Caco-2 (cell line): ENCODE data around the gene LY6G5C. TPM values are rescaled to one million over a fixed set of nuclear protein-coding genes. Genes with fewer than 3 reads are reported as not detected.
A peak's percentile ranks its signal among the peaks of the same experiment; 100 is the strongest.

ENCODE experiments used
- BruUV-seq: library from RNA; stranded (reverse); fragments of 400-500 nt; replicated peaks from 2 replicates; lab custom pipeline; 2021; lab: Mats Ljungman, UMichigan
- CTCF ChIA-PET: fragments of 300-600 bp; sonication (Branson Sonifier 250); formaldehyde crosslinking; loops from one replicate; lab custom pipeline; 2022; ENCODE audit warnings: antibody characterized with exemption; lab: Charles Lee
- POLR2A ChIA-PET: fragments of 300-600 bp; sonication (Branson Sonifier 250); formaldehyde crosslinking; loops from one replicate; lab custom pipeline; 2022; ENCODE audit warnings: antibody characterized with exemption; lab: Charles Lee
- DNase-seq, 2 experiments: peaks; one replicate each; pipeline versions ENCODE4 v3.0.0 to v3.0.0-alpha.2; 2020 to 2022
- H3K27me3 ChIP-seq: replicated peaks from 2 replicates; pipeline ENCODE4 v1.6.0; 2011; ENCODE audit warnings: low read length; ENCODE audit not compliant: control insufficient read depth, insufficient read depth
- H3K36me3 ChIP-seq: 2 replicates; pipeline ENCODE4 v1.5.1; 2011; ENCODE audit warnings: low read length; ENCODE audit not compliant: control insufficient read depth, insufficient read depth
- H3K4me1 ChIP-seq: fragments of 250-450 bp; sonication (Bioruptor Pico); 2 replicates; pipeline ENCODE4 v1.5.1; 2020; ENCODE audit warnings: mild to moderate bottlenecking
- H3K4me3 ChIP-seq: 2 replicates; pipeline ENCODE4 v1.5.1; 2011; ENCODE audit warnings: low read depth, mild to moderate bottlenecking, control low read depth, low read length
- H3K9me3 ChIP-seq: fragments of 250-450 bp; sonication (Bioruptor Pico); 2 replicates; pipeline ENCODE4 v1.5.1; 2020; ENCODE audit warnings: mild to moderate bottlenecking, moderate library complexity
- H3K27ac Mint-ChIP-seq: one replicate; pipeline ENCODE4 v1.8.0; 2022; ENCODE audit warnings: mixed read lengths; ENCODE audit not compliant: unreplicated experiment
- H3K27me3 Mint-ChIP-seq: one replicate; pipeline ENCODE4 v1.8.0; 2022; ENCODE audit warnings: mixed read lengths; ENCODE audit not compliant: insufficient read depth, unreplicated experiment
- H3K36me3 Mint-ChIP-seq: one replicate; pipeline ENCODE4 v1.8.0; 2022; ENCODE audit warnings: mild to moderate bottlenecking, mixed read lengths; ENCODE audit not compliant: insufficient read depth, unreplicated experiment
- H3K4me1 Mint-ChIP-seq: one replicate; pipeline ENCODE4 v1.8.0; 2022; ENCODE audit warnings: low read depth, mixed read lengths; ENCODE audit not compliant: unreplicated experiment
- H3K4me3 Mint-ChIP-seq: one replicate; pipeline ENCODE4 v1.8.0; 2022; ENCODE audit warnings: mild to moderate bottlenecking, moderate library complexity, mixed read lengths; ENCODE audit not compliant: unreplicated experiment
- H3K9me3 Mint-ChIP-seq: one replicate; pipeline ENCODE4 v1.8.0; 2022; ENCODE audit warnings: mixed read lengths; ENCODE audit not compliant: unreplicated experiment
- CTCF ChIP-seq, 2 experiments: fragments of 200-600 bp in 1 of 2; IDR thresholded peaks; 1 replicate in 1 of 2; 2 replicates in 1 of 2; pipeline versions ENCODE4 v1.5.1 to v1.8.0; 2011 to 2022; ENCODE audit warnings: antibody characterized with exemption in 1 of 2, control low read depth in 1 of 2, inconsistent platforms in 1 of 2, low read depth in 1 of 2, low read length in 1 of 2, mild to moderate bottlenecking in 1 of 2, moderate library complexity in 1 of 2; ENCODE audit not compliant: insufficient read depth in 1 of 2, severe bottlenecking in 1 of 2, unreplicated experiment in 1 of 2
- intact Hi-C: fragments of 100-400 bp; cut with micrococcal nuclease; formaldehyde crosslinking; loops from one replicate; pipeline ENCODE4 v1.10.0; 2022; ENCODE audit not compliant: unreplicated experiment
- total RNA-seq: library from RNA; stranded (reverse); gene quantifications from 2 replicates; pipeline ENCODE4 v1.2.3, GENCODE V29; 2022

The LY6G5C gene
- total RNA-seq, 1 experiment from 2014 or later = 2.9 TPM

GRCh38 chr6:31632279-31632946, 48.5 kb downstream of the LY6G5C start:
- no peak for TF ChIP-seq CTCF (IDR thresholded peaks at IDR 0.05; ENCODE audit: insufficient read depth in 1 of 2, low read depth in 1 of 2, low read length in 1 of 2, severe bottlenecking in 1 of 2, unreplicated experiment in 1 of 2)
- no peak overlapping the region for H3K4me3 Mint-ChIP-seq
- H3K27me3 Mint-ChIP-seq = no peaks in the 10 kb centered on the region
- H3K4me1 ChIP-seq = no peaks in the 10 kb centered on the region
- peaks cover 9% of the 10 kb centered on the region for H3K36me3 ChIP-seq
- H3K9me3 ChIP-seq = no peaks in the 10 kb centered on the region
- no peaks in the 10 kb centered on the region for H3K9me3 Mint-ChIP-seq
- ChIA-PET POLR2A (no interaction called here), CTCF (no interaction called here)
- H3K4me3 ChIP-seq = no peak overlapping the region
- H3K27me3 ChIP-seq = no peaks in the 10 kb centered on the region
- DNase-seq = no peak
- H3K27ac Mint-ChIP-seq = peak overlapping the region; percentile 30
- intact Hi-C loops = no loop called here
- BruUV-seq = no TSS peak
- no peaks in the 10 kb centered on the region for H3K4me1 Mint-ChIP-seq
- peaks cover 91% of the 10 kb centered on the region for H3K36me3 Mint-ChIP-seq

GRCh38 chr6:31631681-31632278, 49.1 kb downstream of the LY6G5C start:
- H3K9me3 ChIP-seq = no peaks in the 10 kb centered on the region
- intact Hi-C loops = no loop called here
- Mint-ChIP-seq H3K27me3 (no peaks in the 10 kb centered on the region), H3K27ac (peak overlapping the region; percentile 30), H3K9me3 (no peaks in the 10 kb centered on the region), H3K4me3 (no peak overlapping the region), H3K4me1 (no peaks in the 10 kb centered on the region), H3K36me3 (peaks cover 91% of the 10 kb centered on the region)
- peaks cover 10% of the 10 kb centered on the region for H3K36me3 ChIP-seq
- DNase-seq = no peak
- TF ChIP-seq CTCF (IDR thresholded peaks at IDR 0.05; ENCODE audit: insufficient read depth in 1 of 2, low read depth in 1 of 2, low read length in 1 of 2, severe bottlenecking in 1 of 2, unreplicated experiment in 1 of 2) = no peak
- no peaks in the 10 kb centered on the region for H3K4me1 ChIP-seq
- no TSS peak for BruUV-seq
- ChIA-PET POLR2A (no interaction called here), CTCF (no interaction called here)
- H3K27me3 ChIP-seq = no peaks in the 10 kb centered on the region
- H3K4me3 ChIP-seq = no peak overlapping the region

GRCh38 chr6:31631209-31631608, 49.7 kb downstream of the LY6G5C start:
- no peak for DNase-seq
- H3K36me3 ChIP-seq = peaks cover 13% of the 10 kb centered on the region
- H3K27me3 Mint-ChIP-seq = no peaks in the 10 kb centered on the region
- no peak overlapping the region for H3K27ac Mint-ChIP-seq
- H3K36me3 Mint-ChIP-seq = peaks cover 91% of the 10 kb centered on the region
- ChIA-PET POLR2A (no interaction called here), CTCF (no interaction called here)
- H3K9me3 ChIP-seq = no peaks in the 10 kb centered on the region
- no peaks in the 10 kb centered on the region for H3K9me3 Mint-ChIP-seq
- no peak for TF ChIP-seq CTCF (IDR thresholded peaks at IDR 0.05; ENCODE audit: insufficient read depth in 1 of 2, low read depth in 1 of 2, low read length in 1 of 2, severe bottlenecking in 1 of 2, unreplicated experiment in 1 of 2)
- intact Hi-C loops = no loop called here
- H3K4me1 Mint-ChIP-seq = no peaks in the 10 kb centered on the region
- TSS peak; percentile 13 for BruUV-seq
- no peaks in the 10 kb centered on the region for H3K4me1 ChIP-seq
- H3K27me3 ChIP-seq = no peaks in the 10 kb centered on the region
- H3K4me3 Mint-ChIP-seq = no peak overlapping the region
- no peak overlapping the region for H3K4me3 ChIP-seq
